Stomach smooth muscle (tissue), 2 donors: Measurements from ENCODE around the gene OR52N4.
"Not testable (repeated sequence)": the region's sequence is repeated elsewhere in the genome, so short reads cannot be mapped to it uniquely, and the experiment has no call there.

ENCODE experiments used
- H3K27ac ChIP-seq: one replicate; pipeline ENCODE4 v1.7.0; 2013; ENCODE audit warnings: mild to moderate bottlenecking, low read length, inconsistent platforms
- H3K27me3 ChIP-seq, 2 donors: one replicate each; pipeline ENCODE4 v1.7.0; 2013; ENCODE audit warnings: low read length in 2 of 2; ENCODE audit not compliant: insufficient read depth in 2 of 2, control insufficient read depth in 1 of 2
- H3K36me3 ChIP-seq, 2 donors: one replicate each; pipeline ENCODE4 v1.7.0; 2013; ENCODE audit warnings: low read length in 2 of 2; ENCODE audit not compliant: control insufficient read depth in 2 of 2, insufficient read depth in 2 of 2
- H3K4me1 ChIP-seq: one replicate; pipeline ENCODE4 v1.7.0; 2013; ENCODE audit warnings: low read length; ENCODE audit not compliant: control insufficient read depth, insufficient read depth
- H3K4me3 ChIP-seq, 2 donors: one replicate each; pipeline ENCODE4 v1.7.0; 2013; ENCODE audit warnings: low read length in 2 of 2
- H3K9ac ChIP-seq, 2 donors: one replicate each; pipeline ENCODE4 v1.7.0; 2013; ENCODE audit warnings: low read length in 2 of 2, mild to moderate bottlenecking in 1 of 2
- H3K9me3 ChIP-seq, 2 donors: one replicate each; pipeline ENCODE4 v1.7.0; 2013; ENCODE audit warnings: low read length in 2 of 2; ENCODE audit not compliant: control insufficient read depth in 2 of 2
- donor health status: healthy.
- donor health status: Pancreatic carcinoma.

OR52N4 gene

DNA sequence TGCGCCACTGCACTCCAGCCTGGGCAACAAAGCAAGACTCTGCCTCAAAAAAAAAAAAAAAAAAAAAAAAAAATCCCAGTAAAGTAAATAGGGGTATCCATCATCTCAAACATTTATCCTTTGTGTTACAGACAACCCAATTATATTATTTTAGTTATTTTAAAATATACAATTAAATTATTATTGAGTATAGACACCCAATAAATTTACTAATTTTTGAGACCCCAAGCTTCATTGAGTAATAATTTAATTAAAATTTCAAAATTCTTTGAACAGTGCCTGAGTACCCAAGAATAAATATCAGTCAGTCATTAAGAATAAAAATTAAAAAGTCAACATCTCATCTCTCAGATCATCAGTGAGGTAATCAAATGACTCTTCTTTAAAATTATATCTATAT is at the start of gene OR52N4:
TSS of gene OR52N4 (plus strand) at position 301 of the 400 bp plus-strand sequence. CDS start 498 bp downstream, outside the sequence.
- H3K9me3 ChIP-seq, result no peaks in the 10 kb centered on the region
- H3K27ac ChIP-seq, result no peak within 1 kb of the TSS
- H3K27me3 ChIP-seq, result no peaks in the 10 kb centered on the region
- H3K4me1 ChIP-seq, result no peaks in the 10 kb centered on the region
- H3K4me3 ChIP-seq, result no peak within 1 kb of the TSS
- no peak within 1 kb of the TSS for H3K9ac ChIP-seq
- H3K36me3 ChIP-seq, result no peaks in the 10 kb centered on the region

DNA sequence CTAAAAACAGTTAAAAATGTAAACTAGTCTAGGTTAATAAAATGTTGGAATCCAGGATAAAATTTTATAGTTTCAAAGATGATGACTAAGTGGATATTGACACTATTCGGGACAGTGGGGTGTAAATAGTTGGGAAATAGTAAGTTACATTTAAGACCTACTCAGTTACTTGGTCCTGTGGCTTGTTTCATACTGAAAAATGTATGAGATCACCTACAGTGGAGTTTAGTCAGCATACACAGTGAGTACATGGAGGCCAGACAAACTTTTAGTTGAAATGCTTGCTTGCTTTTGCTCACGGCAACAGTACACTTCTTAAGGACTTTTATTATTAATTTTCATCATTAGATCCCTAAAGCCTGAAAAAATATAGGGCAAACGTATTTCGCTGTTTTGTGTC is 48.4 kb upstream of the OR52N4 start:
- no peak overlapping the region for H3K27ac ChIP-seq
- no peak overlapping the region for H3K9ac ChIP-seq
- no peaks in the 10 kb centered on the region for H3K4me1 ChIP-seq
- H3K27me3 ChIP-seq, result no peaks in the 10 kb centered on the region
- no peaks in the 10 kb centered on the region for H3K9me3 ChIP-seq
- H3K36me3 ChIP-seq, result peaks cover 14 to 33% of the 10 kb centered on the region in 2 donors
- H3K4me3 ChIP-seq, result no peak overlapping the region

DNA sequence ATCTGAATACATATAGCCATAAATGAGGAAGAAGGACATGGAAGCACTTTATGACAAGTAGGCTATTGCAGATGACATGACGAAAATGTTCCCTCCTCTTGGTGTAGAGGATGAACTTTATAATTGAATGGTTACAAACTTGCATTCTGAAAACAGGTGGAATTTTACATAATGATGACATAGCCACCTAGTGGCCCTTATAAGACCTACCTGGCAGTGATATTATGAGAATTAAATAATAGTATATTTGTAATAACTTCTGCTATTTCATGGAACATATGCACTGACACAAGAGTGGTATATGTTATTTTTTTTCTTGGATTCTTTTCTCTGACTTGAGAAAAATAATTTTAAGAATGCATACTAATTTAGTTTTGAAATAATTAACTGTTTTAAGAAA is 41.5 kb upstream of the OR52N4 start:
- Histone ChIP-seq H3K4me3 (no peak overlapping the region), H3K36me3 (peaks cover 14 to 24% of the 10 kb centered on the region in 2 donors), H3K27ac (no peak overlapping the region), H3K9me3 (no peaks in the 10 kb centered on the region), H3K9ac (no peak overlapping the region), H3K27me3 (no peaks in the 10 kb centered on the region), H3K4me1 (no peaks in the 10 kb centered on the region)

DNA sequence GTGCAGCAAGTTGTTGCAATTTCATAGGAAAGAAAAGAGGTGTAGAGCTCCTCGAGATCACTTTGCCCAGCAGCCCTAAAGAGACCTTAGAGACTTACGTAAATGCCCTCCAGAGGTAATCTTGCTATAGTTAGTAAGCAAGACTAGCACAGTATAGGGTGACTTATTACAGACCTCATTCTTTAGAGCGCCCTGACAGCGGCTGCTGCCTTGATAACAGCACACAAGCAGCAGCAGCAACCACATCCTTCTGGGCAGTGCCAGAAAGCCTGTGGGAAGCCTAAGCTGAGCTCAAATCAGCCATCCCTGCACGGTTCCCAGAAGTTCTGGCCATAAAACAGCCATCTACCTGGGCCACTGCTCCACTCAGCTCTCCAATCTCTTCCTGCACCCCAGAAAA is 40.3 kb upstream of the OR52N4 start:
- H3K4me1 ChIP-seq, result no peaks in the 10 kb centered on the region

DNA sequence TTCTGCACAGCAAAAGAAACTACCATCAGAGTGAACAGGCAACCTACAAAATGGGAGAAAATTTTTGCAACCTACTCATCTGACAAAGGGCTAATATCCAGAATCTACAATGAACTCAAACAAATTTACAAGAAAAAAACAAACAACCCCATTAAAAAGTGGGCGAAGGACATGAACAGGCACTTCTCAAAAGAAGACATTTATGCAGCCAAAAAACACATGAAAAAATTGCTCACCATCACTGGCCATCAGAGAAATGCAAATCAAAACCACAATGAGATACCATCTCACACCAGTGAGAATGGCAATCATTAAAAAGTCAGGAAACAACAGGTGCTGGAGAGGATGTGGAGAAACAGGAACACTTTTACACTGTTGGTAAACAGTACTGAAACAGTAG is 37.5 kb upstream of the OR52N4 start:
- not testable (repeated sequence) for H3K9me3 ChIP-seq, H3K4me3 ChIP-seq, H3K27me3 ChIP-seq, H3K36me3 ChIP-seq, H3K27ac ChIP-seq, H3K9ac ChIP-seq, H3K4me1 ChIP-seq

More for the DNA sequence above, 40.3 kb upstream of the OR52N4 start:
- no peaks in the 10 kb centered on the region for H3K9me3 ChIP-seq
- peaks cover 6 to 15% of the 10 kb centered on the region in 2 donors for H3K36me3 ChIP-seq
- H3K27me3 ChIP-seq, result no peaks in the 10 kb centered on the region
- no peak overlapping the region for H3K27ac ChIP-seq
- no peak overlapping the region for H3K4me3 ChIP-seq
- no peak overlapping the region for H3K9ac ChIP-seq

DNA sequence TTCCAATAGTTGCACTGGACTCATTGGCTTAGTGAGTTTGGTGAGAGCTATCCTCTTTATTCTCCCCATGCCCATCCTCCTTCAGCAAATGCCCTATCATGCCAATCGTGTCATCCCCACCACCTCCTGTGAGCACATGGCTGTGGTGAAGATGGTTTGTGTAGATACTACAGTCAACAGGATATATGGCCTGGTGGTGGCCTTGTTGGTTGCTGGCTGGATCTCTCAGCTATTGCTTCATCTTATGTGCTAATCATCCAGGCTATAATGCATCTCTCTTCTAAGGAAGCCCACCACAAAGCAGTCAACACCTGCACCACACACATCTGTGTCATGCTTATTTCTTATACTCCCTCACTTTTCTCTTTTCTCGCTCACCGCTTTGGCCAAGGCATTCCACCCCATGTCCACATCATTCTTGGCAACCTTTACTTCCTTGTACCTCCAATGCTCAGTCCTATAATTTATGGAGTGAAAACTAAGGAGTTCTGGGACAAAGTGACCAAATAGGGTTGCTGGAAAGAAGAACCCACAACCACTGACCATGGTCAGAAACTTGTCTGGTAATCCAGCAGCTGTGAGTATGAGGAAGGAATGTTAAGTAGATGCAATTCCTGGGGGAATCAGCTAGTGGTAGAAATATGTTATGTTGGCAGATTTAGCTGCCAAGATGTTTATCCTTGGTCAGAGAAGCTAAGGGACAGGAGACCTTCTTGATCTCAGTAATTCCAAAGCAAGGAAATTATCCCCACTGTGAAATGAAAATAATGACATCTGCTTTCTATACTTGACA is 34.1 kb upstream of the OR52N4 start:
- H3K4me3 ChIP-seq, result no peak overlapping the region
- H3K9me3 ChIP-seq, result no peaks in the 10 kb centered on the region
- no peaks in the 10 kb centered on the region for H3K4me1 ChIP-seq
- no peak overlapping the region for H3K27ac ChIP-seq
- no peaks in the 10 kb centered on the region for H3K27me3 ChIP-seq
- H3K9ac ChIP-seq, result no peak overlapping the region
- H3K36me3 ChIP-seq, result no peaks in the 10 kb centered on the region

DNA sequence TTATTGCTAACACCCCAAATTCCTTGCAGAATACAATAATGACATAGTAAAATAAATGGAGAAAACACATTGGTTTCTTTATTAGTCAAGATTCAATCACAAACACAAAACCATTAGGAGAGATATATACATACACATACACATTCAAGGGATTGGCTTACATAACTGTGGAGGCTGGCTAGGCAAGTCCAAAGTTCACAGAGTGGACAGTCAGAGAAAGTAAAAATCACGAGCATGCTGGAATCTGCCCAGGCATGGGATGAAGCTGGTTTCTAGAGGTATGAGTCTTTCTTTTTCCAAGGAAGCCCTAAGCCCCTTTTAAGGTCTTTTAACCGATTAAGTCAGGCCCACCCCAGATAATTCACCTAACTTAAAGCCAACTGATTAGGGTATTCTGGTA is 31.4 kb upstream of the OR52N4 start:
- Histone ChIP-seq H3K4me3 (no peak overlapping the region), H3K36me3 (no peaks in the 10 kb centered on the region), H3K27ac (no peak overlapping the region), H3K9ac (no peak overlapping the region), H3K27me3 (no peaks in the 10 kb centered on the region), H3K9me3 (peaks cover 0 to 2% of the 10 kb centered on the region in 2 donors), H3K4me1 (no peaks in the 10 kb centered on the region)

DNA sequence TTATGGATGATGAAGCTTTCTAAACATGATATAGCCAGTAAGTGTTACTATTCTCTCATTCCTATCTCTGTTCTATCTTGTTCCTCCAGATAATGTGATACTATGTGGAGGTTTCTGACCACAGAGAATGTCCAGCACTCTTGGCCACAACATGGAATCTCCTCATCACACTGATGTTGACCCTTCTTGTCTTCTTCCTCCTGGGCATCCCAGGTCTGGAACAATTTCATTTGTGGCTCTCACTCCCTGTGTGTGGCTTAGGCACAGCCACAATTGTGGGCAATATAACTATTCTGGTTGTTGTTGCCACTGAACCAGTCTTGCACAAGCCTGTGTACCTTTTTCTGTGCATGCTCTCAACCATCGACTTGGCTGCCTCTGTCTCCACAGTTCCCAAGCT is 27.7 kb upstream of the OR52N4 start:
- Histone ChIP-seq H3K36me3 (no peaks in the 10 kb centered on the region), H3K9ac (no peak overlapping the region), H3K4me1 (no peaks in the 10 kb centered on the region), H3K27ac (no peak overlapping the region), H3K9me3 (peaks cover 0 to 2% of the 10 kb centered on the region in 2 donors), H3K27me3 (no peaks in the 10 kb centered on the region), H3K4me3 (no peak overlapping the region)

DNA sequence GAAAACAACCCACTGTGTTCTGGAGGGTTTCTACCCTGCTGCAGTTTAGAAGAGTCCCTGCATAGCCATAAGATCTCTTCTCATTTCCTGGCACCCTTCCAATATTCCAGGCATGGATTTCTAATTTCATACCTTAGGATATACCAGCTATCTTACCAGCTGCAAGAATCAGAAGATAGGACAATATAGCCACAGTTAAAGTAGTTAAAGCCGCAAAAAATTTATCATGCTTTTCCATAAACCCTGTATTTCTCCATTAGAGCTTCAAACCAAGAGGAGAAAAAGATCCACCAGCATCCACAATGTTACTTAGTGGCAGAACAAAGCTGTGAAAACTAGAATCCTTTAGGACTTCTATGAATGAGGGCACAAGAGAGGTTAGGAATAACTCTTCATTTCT is 26.4 kb upstream of the OR52N4 start:
- Histone ChIP-seq H3K9ac (no peak overlapping the region), H3K36me3 (no peaks in the 10 kb centered on the region), H3K27ac (no peak overlapping the region), H3K27me3 (no peaks in the 10 kb centered on the region), H3K4me1 (no peaks in the 10 kb centered on the region), H3K9me3 (peaks cover 0 to 2% of the 10 kb centered on the region in 2 donors), H3K4me3 (no peak overlapping the region)

DNA sequence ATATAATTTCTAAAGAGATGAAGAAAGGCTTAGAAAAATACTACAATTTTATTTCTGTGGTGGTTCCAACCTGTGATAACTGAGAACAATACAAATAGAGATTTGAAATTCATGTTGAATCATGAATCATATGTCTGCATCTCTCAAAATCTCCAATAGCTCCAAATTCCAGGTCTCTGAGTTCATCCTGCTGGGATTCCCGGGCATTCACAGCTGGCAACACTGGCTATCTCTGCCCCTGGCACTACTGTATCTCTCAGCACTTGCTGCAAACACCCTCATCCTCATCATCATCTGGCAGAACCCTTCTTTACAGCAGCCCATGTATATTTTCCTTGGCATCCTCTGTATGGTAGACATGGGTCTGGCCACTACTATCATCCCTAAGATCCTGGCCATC is 17.6 kb upstream of the OR52N4 start, which contains the start of gene OR56B1:
TSS of gene OR56B1 (plus strand) at position 53 of the 400 bp plus-strand sequence. CDS start at position 122, 69 bp downstream.
- Histone ChIP-seq H3K27ac (no peak within 1 kb of the TSS), H3K27me3 (no peaks in the 10 kb centered on the region), H3K36me3 (no peaks in the 10 kb centered on the region), H3K4me1 (no peaks in the 10 kb centered on the region), H3K4me3 (no peak within 1 kb of the TSS), H3K9ac (no peak within 1 kb of the TSS), H3K9me3 (peaks cover 0 to 2% of the 10 kb centered on the region in 2 donors)

DNA sequence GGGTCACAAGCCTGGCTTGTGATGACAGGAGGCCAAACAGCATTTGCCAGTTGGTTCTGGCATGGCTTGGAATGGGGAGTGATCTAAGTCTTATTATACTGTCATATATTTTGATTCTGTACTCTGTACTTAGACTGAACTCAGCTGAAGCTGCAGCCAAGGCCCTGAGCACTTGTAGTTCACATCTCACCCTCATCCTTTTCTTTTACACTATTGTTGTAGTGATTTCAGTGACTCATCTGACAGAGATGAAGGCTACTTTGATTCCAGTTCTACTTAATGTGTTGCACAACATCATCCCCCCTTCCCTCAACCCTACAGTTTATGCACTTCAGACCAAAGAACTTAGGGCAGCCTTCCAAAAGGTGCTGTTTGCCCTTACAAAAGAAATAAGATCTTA is 17.0 kb upstream of the OR52N4 start:
- Histone ChIP-seq H3K36me3 (no peaks in the 10 kb centered on the region), H3K4me3 (no peak overlapping the region), H3K4me1 (no peaks in the 10 kb centered on the region)

More for the DNA sequence above, 17.0 kb upstream of the OR52N4 start:
- Histone ChIP-seq H3K27me3 (no peaks in the 10 kb centered on the region), H3K9ac (no peak overlapping the region), H3K9me3 (peaks cover 3 to 4% of the 10 kb centered on the region in 2 donors), H3K27ac (no peak overlapping the region)
